ENCODE data around the gene MDK. TPM values are rescaled to one million over a fixed set of nuclear protein-coding genes. Genes with fewer than 3 reads are reported as not detected.

The MDK gene
- total and polyA plus RNA-seq, 2 of the 13 experiments (the other 11 are each of a cell fraction or from before 2014, with no cell fraction given) = 312 to 407 TPM

- TF ChIP-seq, protein P1, sequence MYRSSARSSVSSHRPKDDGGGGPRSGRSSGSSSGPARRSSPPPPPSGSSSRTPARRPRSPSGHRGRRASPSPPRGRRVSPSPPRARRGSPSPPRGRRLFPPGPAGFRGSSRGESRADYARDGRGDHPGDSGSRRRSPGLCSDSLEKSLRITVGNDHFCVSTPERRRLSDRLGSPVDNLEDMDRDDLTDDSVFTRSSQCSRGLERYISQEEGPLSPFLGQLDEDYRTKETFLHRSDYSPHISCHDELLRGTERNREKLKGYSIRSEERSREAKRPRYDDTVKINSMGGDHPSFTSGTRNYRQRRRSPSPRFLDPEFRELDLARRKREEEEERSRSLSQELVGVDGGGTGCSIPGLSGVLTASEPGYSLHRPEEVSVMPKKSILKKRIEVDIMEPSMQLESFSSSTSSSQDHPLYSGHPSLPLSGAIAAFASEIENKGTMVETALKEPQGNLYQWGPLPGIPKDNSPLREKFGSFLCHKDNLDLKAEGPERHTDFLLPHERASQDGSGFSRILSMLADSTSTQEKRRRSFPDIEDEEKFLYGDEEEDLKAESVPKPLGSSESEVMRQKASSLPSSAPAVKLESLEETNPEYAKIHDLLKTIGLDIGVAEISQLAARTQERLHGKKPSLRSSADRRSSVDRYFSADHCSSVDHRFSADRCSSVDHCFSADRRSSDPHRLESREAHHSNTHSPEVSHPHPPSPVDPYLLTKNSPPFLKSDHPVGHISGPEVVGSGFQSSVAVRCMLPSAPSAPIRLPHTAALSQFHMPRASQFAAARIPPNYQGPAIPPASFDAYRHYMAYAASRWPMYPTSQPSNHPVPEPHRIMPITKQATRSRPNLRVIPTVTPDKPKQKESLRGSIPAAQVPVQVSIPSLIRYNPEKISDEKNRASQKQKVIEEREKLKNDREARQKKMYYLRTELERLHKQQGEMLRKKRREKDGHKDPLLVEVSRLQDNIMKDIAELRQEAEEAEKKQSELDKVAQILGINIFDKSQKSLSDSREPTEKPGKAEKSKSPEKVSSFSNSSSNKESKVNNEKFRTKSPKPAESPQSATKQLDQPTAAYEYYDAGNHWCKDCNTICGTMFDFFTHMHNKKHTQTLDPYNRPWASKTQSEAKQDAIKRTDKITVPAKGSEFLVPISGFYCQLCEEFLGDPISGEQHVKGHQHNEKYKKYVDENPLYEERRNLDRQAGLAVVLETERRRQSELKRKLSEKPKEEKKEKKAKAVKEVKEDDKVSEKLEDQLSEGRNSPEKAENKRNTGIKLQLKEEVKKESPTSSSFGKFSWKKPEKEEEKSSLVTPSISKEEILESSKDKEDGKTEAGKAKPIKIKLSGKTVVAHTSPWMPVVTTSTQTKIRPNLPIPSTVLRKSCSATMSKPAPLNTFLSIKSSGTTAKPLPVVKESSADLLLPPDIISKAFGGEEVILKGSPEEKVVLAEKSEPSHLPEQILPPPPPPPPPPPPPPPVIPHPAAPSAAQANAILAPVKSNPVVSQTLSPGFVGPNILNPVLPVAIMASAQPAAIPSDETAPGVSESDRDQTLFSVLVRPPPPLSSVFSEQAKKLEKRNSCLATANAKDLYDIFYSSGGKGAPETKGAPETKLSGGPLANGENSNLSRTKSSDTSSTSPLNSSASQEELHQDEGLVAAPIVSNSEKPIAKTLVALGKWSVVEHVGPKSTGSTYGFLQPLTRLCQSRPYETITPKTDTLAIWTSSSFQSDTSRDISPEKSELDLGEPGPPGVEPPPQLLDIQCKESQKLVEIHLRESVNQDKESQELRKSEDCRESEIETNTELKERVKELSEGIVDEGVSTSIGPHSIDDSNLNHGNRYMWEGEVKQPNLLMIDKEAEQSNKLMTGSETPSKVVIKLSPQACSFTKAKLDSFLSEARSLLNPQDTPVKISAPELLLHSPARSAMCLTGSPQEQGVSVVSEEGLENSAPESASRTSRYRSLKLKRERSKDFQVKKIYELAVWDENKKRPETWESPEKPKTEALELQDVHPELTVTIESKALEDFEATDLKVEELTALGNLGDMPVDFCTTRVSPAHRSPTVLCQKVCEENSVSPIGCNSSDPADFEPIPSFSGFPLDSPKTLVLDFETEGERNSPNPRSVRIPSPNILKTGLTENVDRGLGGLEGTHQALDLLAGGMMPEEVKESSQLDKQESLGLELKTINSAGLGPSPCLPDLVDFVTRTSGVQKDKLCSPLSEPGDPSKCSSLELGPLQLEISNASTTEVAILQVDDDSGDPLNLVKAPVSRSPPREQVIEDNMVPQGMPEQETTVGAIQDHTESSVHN (CRISPR knock-in tag; IDR thresholded peaks at IDR 0.05) = no peak
- TF ChIP-seq EP300 (IDR thresholded peaks at IDR 0.05; ENCODE audit: low read depth in 2 of 2, low read length in 2 of 2) (0 out of 4 replicates have a peak, but pooled peaks of 1 of the 2 experiments have one; percentile 3), EP300 (CRISPR knock-in tag; IDR thresholded peaks at IDR 0.05; ENCODE audit: borderline replicate concordance) (no peak), MLX (CRISPR knock-in tag; IDR thresholded peaks at IDR 0.05) (no peak), ZSCAN9 (CRISPR knock-in tag; IDR thresholded peaks at IDR 0.05; ENCODE audit: borderline replicate concordance) (no peak), ZBTB37 (CRISPR knock-in tag; IDR thresholded peaks at IDR 0.05) (peak; percentile 69; the same call in 1 of the 2 replicates), ZNF460 (CRISPR knock-in tag; IDR thresholded peaks at IDR 0.05; ENCODE audit: borderline replicate concordance) (no peak), ISX (CRISPR knock-in tag; conservative IDR thresholded peaks at IDR 0.05) (no peak), GABPB1 (CRISPR knock-in tag; IDR thresholded peaks at IDR 0.05) (peak; percentile 55; the same call in 1 of the 2 replicates), ZNF317 (CRISPR knock-in tag; IDR thresholded peaks at IDR 0.05) (0 out of 2 replicates have a peak, but pooled peaks have one; percentile 18)
- TF ChIP-seq, protein P2, sequence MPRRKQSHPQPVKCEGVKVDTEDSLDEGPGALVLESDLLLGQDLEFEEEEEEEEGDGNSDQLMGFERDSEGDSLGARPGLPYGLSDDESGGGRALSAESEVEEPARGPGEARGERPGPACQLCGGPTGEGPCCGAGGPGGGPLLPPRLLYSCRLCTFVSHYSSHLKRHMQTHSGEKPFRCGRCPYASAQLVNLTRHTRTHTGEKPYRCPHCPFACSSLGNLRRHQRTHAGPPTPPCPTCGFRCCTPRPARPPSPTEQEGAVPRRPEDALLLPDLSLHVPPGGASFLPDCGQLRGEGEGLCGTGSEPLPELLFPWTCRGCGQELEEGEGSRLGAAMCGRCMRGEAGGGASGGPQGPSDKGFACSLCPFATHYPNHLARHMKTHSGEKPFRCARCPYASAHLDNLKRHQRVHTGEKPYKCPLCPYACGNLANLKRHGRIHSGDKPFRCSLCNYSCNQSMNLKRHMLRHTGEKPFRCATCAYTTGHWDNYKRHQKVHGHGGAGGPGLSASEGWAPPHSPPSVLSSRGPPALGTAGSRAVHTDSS (CRISPR knock-in tag; conservative IDR thresholded peaks at IDR 0.05) = no peak
- TF ChIP-seq, protein P3, sequence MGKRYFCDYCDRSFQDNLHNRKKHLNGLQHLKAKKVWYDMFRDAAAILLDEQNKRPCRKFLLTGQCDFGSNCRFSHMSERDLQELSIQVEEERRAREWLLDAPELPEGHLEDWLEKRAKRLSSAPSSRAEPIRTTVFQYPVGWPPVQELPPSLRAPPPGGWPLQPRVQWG (CRISPR knock-in tag; IDR thresholded peaks at IDR 0.05; ENCODE audit: borderline replicate concordance, low read depth) = no peak
- TF ChIP-seq, protein P4, sequence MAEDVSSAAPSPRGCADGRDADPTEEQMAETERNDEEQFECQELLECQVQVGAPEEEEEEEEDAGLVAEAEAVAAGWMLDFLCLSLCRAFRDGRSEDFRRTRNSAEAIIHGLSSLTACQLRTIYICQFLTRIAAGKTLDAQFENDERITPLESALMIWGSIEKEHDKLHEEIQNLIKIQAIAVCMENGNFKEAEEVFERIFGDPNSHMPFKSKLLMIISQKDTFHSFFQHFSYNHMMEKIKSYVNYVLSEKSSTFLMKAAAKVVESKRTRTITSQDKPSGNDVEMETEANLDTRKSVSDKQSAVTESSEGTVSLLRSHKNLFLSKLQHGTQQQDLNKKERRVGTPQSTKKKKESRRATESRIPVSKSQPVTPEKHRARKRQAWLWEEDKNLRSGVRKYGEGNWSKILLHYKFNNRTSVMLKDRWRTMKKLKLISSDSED (CRISPR knock-in tag; IDR thresholded peaks at IDR 0.05) = no peak
Measured at GRCh38 chr11:46380340-46381047, 975 bp upstream of the MDK start (continued).

Measured in HepG2 (cell line).